SK-N-MC (cell line): ENCODE results near the gene EMSY.
"Not testable (repeated sequence)": the region's sequence is repeated elsewhere in the genome, so short reads cannot be mapped to it uniquely, and the experiment has no call there.

Experiments used
- DNase-seq: peaks from one replicate; pipeline ENCODE4 v3.0.0-alpha.2; 2011; ENCODE audit warnings: low read depth, low spot score
- H3K27ac ChIP-seq: fragments of 200-600 bp; sonication (generic); 2 replicates; pipeline ENCODE4 v1.5.1; 2016; ENCODE audit warnings: mixed run types
- H3K36me3 ChIP-seq: fragments of 200-600 bp; sonication (generic); 2 replicates; pipeline ENCODE4 v1.6.1; 2017; ENCODE audit warnings: antibody characterized with exemption, low read length, mixed read lengths; ENCODE audit not compliant: insufficient read depth
- H3K4me3 ChIP-seq: fragments of 200-600 bp; sonication (generic); 2 replicates; pipeline ENCODE4 v1.5.1; 2016
- H3K9ac ChIP-seq: fragments of 200-600 bp; sonication (generic); 2 replicates; pipeline ENCODE4 v1.8.0; 2017; ENCODE audit warnings: mixed run types, mixed read lengths; ENCODE audit not compliant: insufficient read length
- H3K9me3 ChIP-seq: fragments of 200-600 bp; sonication (generic); 2 replicates; pipeline ENCODE4 v1.6.1; 2017; ENCODE audit warnings: low read depth, mild to moderate bottlenecking, antibody characterized with exemption, low read length, moderate library complexity, mixed read lengths
- EZH2 ChIP-seq: fragments of 200-600 bp; sonication (generic); IDR thresholded peaks from one replicate; pipeline ENCODE4 v1.6.1; 2017; ENCODE audit warnings: antibody characterized with exemption
- FOXP2 ChIP-seq: optimal IDR thresholded peaks from 2 replicates; pipeline ENCODE3; 2011; ENCODE audit warnings: mild to moderate bottlenecking, moderate library complexity; ENCODE audit not compliant: insufficient read depth; ENCODE audit errors: extremely low read length, control extremely low read depth
- POLR2AphosphoS5 ChIP-seq: IDR thresholded peaks from 2 replicates; pipeline ENCODE4 v1.6.1; 2012; ENCODE audit warnings: mild to moderate bottlenecking, low read depth, low read length, borderline replicate concordance

Gene EMSY

GRCh38 chr11:76444384-76445120 lies at the start of gene EMSY:
Gene EMSY, plus strand, starts transcription at chr11:76445018. Its CDS starts 1,921 bp downstream, at chr11:76446939.
- H3K4me3 ChIP-seq: peak within 1 kb of the TSS; percentile 98
- peak within 1 kb of the TSS; percentile 99 for H3K9ac ChIP-seq
- TF ChIP-seq FOXP2 (peak; percentile 62), POLR2AphosphoS5 (peak; percentile 98), EZH2 (no peak)
- DNase-seq: peak; percentile 97
- H3K36me3 ChIP-seq: peaks cover 30% of the 10 kb centered on the region
- H3K27ac ChIP-seq: peak within 1 kb of the TSS; percentile 94
- no peaks in the 10 kb centered on the region for H3K9me3 ChIP-seq

GRCh38 chr11:76395296-76395695 lies 49.5 kb upstream of the EMSY start:
- no peak overlapping the region for H3K4me3 ChIP-seq
- H3K9me3 ChIP-seq: no peaks in the 10 kb centered on the region
- H3K27ac ChIP-seq: no peak overlapping the region
- TF ChIP-seq POLR2AphosphoS5 (no peak), FOXP2 (no peak), EZH2 (no peak)
- no peak for DNase-seq
- H3K9ac ChIP-seq: no peak overlapping the region
- no peaks in the 10 kb centered on the region for H3K36me3 ChIP-seq

- H3K9me3 ChIP-seq: no peaks in the 10 kb centered on the region
- H3K36me3 ChIP-seq: no peaks in the 10 kb centered on the region
- no peak overlapping the region for H3K27ac ChIP-seq
- DNase-seq: no peak
- TF ChIP-seq FOXP2 (no peak), EZH2 (no peak), POLR2AphosphoS5 (no peak)
- H3K9ac ChIP-seq: no peak overlapping the region
- H3K4me3 ChIP-seq: no peak overlapping the region
Observed at GRCh38 chr11:76397383-76397782, 47.4 kb upstream of the EMSY start.

- DNase-seq: no peak
- Histone ChIP-seq H3K4me3 (no peak overlapping the region), H3K27ac (no peak overlapping the region), H3K9ac (no peak overlapping the region), H3K9me3 (no peaks in the 10 kb centered on the region), H3K36me3 (no peaks in the 10 kb centered on the region)
- TF ChIP-seq FOXP2 (no peak), POLR2AphosphoS5 (no peak), EZH2 (no peak)
Observed at GRCh38 chr11:76400967-76401366, 43.9 kb upstream of the EMSY start.

GRCh38 chr11:76401484-76401883 lies 43.3 kb upstream of the EMSY start:
- H3K9me3 ChIP-seq, DNase-seq, H3K9ac ChIP-seq, H3K36me3 ChIP-seq, H3K4me3 ChIP-seq, H3K27ac ChIP-seq: not testable (repeated sequence)

GRCh38 chr11:76406359-76406758 lies 38.5 kb upstream of the EMSY start:
- TF ChIP-seq FOXP2 (no peak), POLR2AphosphoS5 (no peak)
- Histone ChIP-seq H3K9me3 (no peaks in the 10 kb centered on the region), H3K9ac (no peak overlapping the region), H3K36me3 (no peaks in the 10 kb centered on the region), H3K4me3 (no peak overlapping the region), H3K27ac (no peak overlapping the region)
- no peak for DNase-seq

- Histone ChIP-seq H3K27ac (peak overlapping the region; percentile 57; the same call in 1 of the 2 replicates), H3K36me3 (no peaks in the 10 kb centered on the region), H3K4me3 (peak overlapping the region; percentile 44), H3K9ac (no peak overlapping the region), H3K9me3 (no peaks in the 10 kb centered on the region)
- no peak for TF ChIP-seq EZH2
- TF ChIP-seq POLR2AphosphoS5: no peak
- peak; percentile 87 for DNase-seq
Observed at GRCh38 chr11:76408171-76408965, 36.5 kb upstream of the EMSY start.

GRCh38 chr11:76410851-76411357 lies 33.9 kb upstream of the EMSY start:
- H3K9ac ChIP-seq: no peak overlapping the region
- no peak overlapping the region for H3K4me3 ChIP-seq
- no peaks in the 10 kb centered on the region for H3K9me3 ChIP-seq
- no peak for TF ChIP-seq FOXP2
- TF ChIP-seq EZH2: no peak
- TF ChIP-seq POLR2AphosphoS5: no peak
- no peak for DNase-seq
- no peaks in the 10 kb centered on the region for H3K36me3 ChIP-seq
- no peak overlapping the region for H3K27ac ChIP-seq
